ENCODE results near the gene MOCS1. TPM values are rescaled to one million over a fixed set of nuclear protein-coding genes. Genes with fewer than 3 reads are reported as not detected.
A peak's percentile ranks its signal among the peaks of the same experiment; 100 is the strongest.

The MOCS1 gene
- total RNA-seq, 3 donors from 2014 or later = 22.0 to 30.9 (median 22.3) TPM

GRCh38 chr6:39917981-39918380 is 16.3 kb downstream of the MOCS1 start:
- no peaks in the 10 kb centered on the region for H3K9me3 ChIP-seq
- intact Hi-C loops (cut with DNase I, micrococcal nuclease) = no loop called here
- no peak for TF ChIP-seq CTCF (IDR thresholded peaks at IDR 0.05)
- H3K36me3 ChIP-seq (ENCODE audit: low read depth) = no peaks in the 10 kb centered on the region
- peak; percentile 35 for ATAC-seq
- no peak overlapping the region for H3K4me3 ChIP-seq
- no peak for DNase-seq
- peaks cover 28% of the 10 kb centered on the region for H3K4me1 ChIP-seq (ENCODE audit: low read depth)

- no peak for DNase-seq
- no peak for ATAC-seq
- Histone ChIP-seq H3K9me3 (no peaks in the 10 kb centered on the region), H3K4me1 (ENCODE audit: low read depth) (peaks cover 28% of the 10 kb centered on the region), H3K36me3 (ENCODE audit: low read depth) (no peaks in the 10 kb centered on the region), H3K4me3 (no peak overlapping the region)
- intact Hi-C loops (cut with DNase I, micrococcal nuclease) = no loop called here
- TF ChIP-seq CTCF (IDR thresholded peaks at IDR 0.05) = no peak
Measured at GRCh38 chr6:39917329-39917728, 16.9 kb downstream of the MOCS1 start.

- Histone ChIP-seq H3K36me3 (ENCODE audit: low read depth) (no peaks in the 10 kb centered on the region), H3K9me3 (no peaks in the 10 kb centered on the region), H3K4me3 (no peak overlapping the region), H3K4me1 (ENCODE audit: low read depth) (peaks cover 24% of the 10 kb centered on the region)
- ATAC-seq (no peak), DNase-seq (no peak)
- no peak for TF ChIP-seq CTCF (IDR thresholded peaks at IDR 0.05)
- intact Hi-C loops (cut with DNase I, micrococcal nuclease) = no loop called here
Measured at GRCh38 chr6:39915866-39916265, 18.4 kb downstream of the MOCS1 start.

DNA sequence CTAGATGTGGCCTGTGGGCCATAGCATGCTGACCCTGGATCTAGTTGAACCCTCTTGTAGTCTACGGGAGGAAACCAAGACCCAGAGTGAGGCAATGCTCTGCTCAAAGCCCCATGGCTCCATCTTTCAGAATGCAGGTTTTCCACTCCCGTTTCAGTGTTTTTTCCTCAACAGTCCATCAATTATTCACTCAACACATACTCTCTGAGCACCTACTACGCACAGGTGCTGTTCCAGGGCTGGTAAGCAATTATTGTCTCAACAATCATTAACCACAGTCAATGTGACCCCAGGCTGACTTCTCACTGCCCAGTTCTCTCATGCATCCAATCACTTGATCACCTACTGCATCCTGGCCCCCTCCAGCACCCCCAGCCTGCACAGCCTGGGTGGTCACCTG is 20.0 kb downstream of the MOCS1 start:
- no peak for ATAC-seq
- TF ChIP-seq CTCF (IDR thresholded peaks at IDR 0.05) = no peak
- no peak for DNase-seq
- Histone ChIP-seq H3K36me3 (ENCODE audit: low read depth) (no peaks in the 10 kb centered on the region), H3K4me1 (ENCODE audit: low read depth) (peaks cover 12% of the 10 kb centered on the region), H3K9me3 (no peaks in the 10 kb centered on the region), H3K4me3 (no peak overlapping the region)
- intact Hi-C loops (cut with DNase I, micrococcal nuclease) = no loop called here

DNA sequence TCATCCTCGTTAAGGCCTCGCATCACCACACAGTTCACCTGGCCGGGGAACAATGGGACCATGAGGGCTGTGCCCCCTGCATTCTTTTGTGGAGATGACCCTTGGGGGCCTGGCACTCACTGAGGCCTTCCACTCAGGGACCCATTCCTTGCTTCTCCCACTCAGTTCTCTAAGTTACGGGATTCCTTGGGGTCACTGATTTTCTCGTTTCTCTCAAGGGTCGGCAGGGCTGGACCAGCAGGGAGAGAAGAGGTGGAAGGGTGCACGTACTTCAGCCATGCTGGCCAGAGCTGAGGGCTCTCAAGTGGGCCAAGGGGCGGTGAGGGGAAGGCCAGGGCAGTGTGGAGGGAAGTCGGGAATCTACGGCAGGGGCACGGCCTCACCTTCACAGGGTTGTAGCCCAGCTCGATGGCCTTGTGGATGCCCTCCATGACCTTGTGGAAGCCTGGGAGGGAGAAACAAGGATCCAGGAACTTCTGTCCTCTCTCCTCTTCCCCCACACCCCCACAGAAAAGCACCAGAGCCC is 20.8 kb downstream of the MOCS1 start:
- Histone ChIP-seq H3K4me1 (ENCODE audit: low read depth) (peaks cover 6% of the 10 kb centered on the region), H3K9me3 (no peaks in the 10 kb centered on the region), H3K4me3 (no peak overlapping the region), H3K36me3 (ENCODE audit: low read depth) (no peaks in the 10 kb centered on the region)
- intact Hi-C loops (cut with DNase I, micrococcal nuclease) = no loop called here
- ATAC-seq (no peak), DNase-seq (no peak)
- TF ChIP-seq CTCF (IDR thresholded peaks at IDR 0.05) = no peak

GRCh38 chr6:39912446-39912845 is 21.8 kb downstream of the MOCS1 start:
- intact Hi-C loops (cut with DNase I, micrococcal nuclease) = no loop called here
- no peak for DNase-seq
- no peaks in the 10 kb centered on the region for H3K36me3 ChIP-seq (ENCODE audit: low read depth)

More at GRCh38 chr6:39912446-39912845, 21.8 kb downstream of the MOCS1 start:
- TF ChIP-seq CTCF (IDR thresholded peaks at IDR 0.05) = no peak
- ATAC-seq = no peak
- Histone ChIP-seq H3K9me3 (no peaks in the 10 kb centered on the region), H3K4me3 (no peak overlapping the region), H3K4me1 (ENCODE audit: low read depth) (peaks cover 1% of the 10 kb centered on the region)
